Sigmoid colon (tissue), 4 donors: ENCODE results near the gene UGT2B7.
"Not testable (repeated sequence)": the region's sequence is repeated elsewhere in the genome, so short reads cannot be mapped to it uniquely, and the experiment has no call there.

ENCODE experiments used
- CTCF ChIP-seq, 4 experiments: fragments of 450-650 bp in 3 of 4; fragments of 200-600 bp in 1 of 4; IDR thresholded peaks; one replicate each; pipeline ENCODE4 v1.5.1; 2016 to 2019; ENCODE audit warnings: antibody characterized with exemption in 4 of 4, mild to moderate bottlenecking in 3 of 4, moderate library complexity in 2 of 4
- POLR2A ChIP-seq, 2 donors: fragments of 450-650 bp; IDR thresholded peaks; one replicate each; pipeline ENCODE4 v1.6.1; 2016; ENCODE audit warnings: antibody characterized with exemption in 2 of 2, mild to moderate bottlenecking in 2 of 2, moderate library complexity in 2 of 2
- POLR2AphosphoS5 ChIP-seq, 4 donors: sonication (generic); formaldehyde crosslinking; IDR thresholded peaks; one replicate each; pipeline ENCODE4 v1.6.1; 2017; ENCODE audit warnings: antibody characterized with exemption in 4 of 4

- TF ChIP-seq CTCF, POLR2A, POLR2AphosphoS5 (IDR thresholded peaks at IDR 0.05): not testable (repeated sequence)
These were observed 45.3 kb upstream of the UGT2B7 start for GRCh38 chr4:69050853-69051575.
